IMR-90 (cell line): ENCODE data around the gene PPOX. TPM values are rescaled to one million over a fixed set of nuclear protein-coding genes. Genes with fewer than 3 reads are reported as not detected.

Source experiments
- ATAC-seq: fragments of 200-7000 bp; cut with Tn5 transposase; 2 replicates; pipeline ENCODE4 v1.9.1; 2020; ENCODE audit warnings: low read depth, mild to moderate bottlenecking, moderate library complexity
- BruUV-seq: library from RNA; stranded (reverse); fragments of 400-500 nt; replicated peaks from 2 replicates; lab custom pipeline; 2021; lab: Mats Ljungman, UMichigan
- CTCF ChIA-PET: fragments of 300-600 bp; formaldehyde crosslinking; extraction: SDS; loops from one replicate; lab custom pipeline; 2021; ENCODE audit warnings: antibody characterized with exemption; lab: Yijun Ruan, JAX
- POLR2A ChIA-PET: fragments of 300-600 bp; sonication (Branson Sonifier 250); formaldehyde crosslinking; loops from one replicate; lab custom pipeline; 2022; ENCODE audit warnings: antibody characterized with exemption; ENCODE audit not compliant: unreplicated experiment; lab: Charles Lee
- DNase-seq: peaks from one replicate; pipeline ENCODE4 v3.0.0; 2013
- H2AFZ ChIP-seq: replicated peaks from 2 replicates; pipeline ENCODE3; 2013; ENCODE audit warnings: low read length, mild to moderate bottlenecking; ENCODE audit not compliant: poor library complexity
- H2AK5ac ChIP-seq: 2 replicates; pipeline ENCODE4 v1.6.1; 2013; ENCODE audit warnings: low read depth, low read length, inconsistent platforms
- H2AK9ac ChIP-seq: replicated peaks from 2 replicates; pipeline ENCODE3; 2013; ENCODE audit warnings: mild to moderate bottlenecking, low read depth, low read length, moderate library complexity; ENCODE audit not compliant: poor library complexity
- H2BK120ac ChIP-seq: 2 replicates; pipeline ENCODE4 v1.6.1; 2013; ENCODE audit warnings: low read depth, low read length, inconsistent platforms
- H2BK15ac ChIP-seq: 3 replicates; pipeline ENCODE4 v1.6.1; 2013; ENCODE audit warnings: low read depth, low read length, inconsistent platforms
- H2BK20ac ChIP-seq: 2 replicates; pipeline ENCODE4 v1.6.1; 2013; ENCODE audit warnings: low read depth, mild to moderate bottlenecking, inconsistent platforms, low read length, moderate library complexity
- H2BK5ac ChIP-seq: 2 replicates; pipeline ENCODE4 v1.6.1; 2013; ENCODE audit warnings: mild to moderate bottlenecking, low read depth, low read length, inconsistent platforms; ENCODE audit not compliant: poor library complexity, severe bottlenecking
- H3K14ac ChIP-seq: replicated peaks from 2 replicates; pipeline ENCODE4 v1.6.1; 2013; ENCODE audit warnings: low read depth, low read length, inconsistent platforms
- H3K18ac ChIP-seq: 2 replicates; pipeline ENCODE4 v1.6.1; 2013; ENCODE audit warnings: low read depth, low read length, control low read depth
- H3K23ac ChIP-seq: 2 replicates; pipeline ENCODE4 v1.6.1; 2013; ENCODE audit warnings: low read depth, low read length, inconsistent platforms
- H3K27ac ChIP-seq: 2 replicates; pipeline ENCODE4 v1.5.1; 2013; ENCODE audit warnings: mild to moderate bottlenecking, control low read depth, low read length; ENCODE audit not compliant: insufficient read depth
- H3K27me3 ChIP-seq: 2 replicates; pipeline ENCODE4 v1.6.1; 2013; ENCODE audit warnings: low read length; ENCODE audit not compliant: control insufficient read depth, insufficient read depth
- H3K36me3 ChIP-seq: 2 replicates; pipeline ENCODE4 v1.6.1; 2013; ENCODE audit warnings: low read length, mixed read lengths; ENCODE audit not compliant: control insufficient read depth, insufficient read depth
- H3K4ac ChIP-seq: 2 replicates; pipeline ENCODE4 v1.6.1; 2013; ENCODE audit warnings: low read depth, low read length, inconsistent platforms
- H3K4me1 ChIP-seq: 2 replicates; pipeline ENCODE4 v1.6.1; 2013; ENCODE audit warnings: low read length, mixed read lengths; ENCODE audit not compliant: control insufficient read depth, insufficient read depth
- H3K4me2 ChIP-seq: 2 replicates; pipeline ENCODE4 v1.6.1; 2013; ENCODE audit warnings: low read depth, mild to moderate bottlenecking, control low read depth, low read length, moderate library complexity
- H3K4me3 ChIP-seq: 2 replicates; pipeline ENCODE4 v1.5.1; 2013; ENCODE audit warnings: low read depth, mild to moderate bottlenecking, control low read depth, low read length, moderate library complexity; ENCODE audit not compliant: insufficient read depth
- H3K56ac ChIP-seq: 2 replicates; pipeline ENCODE4 v1.6.1; 2013; ENCODE audit warnings: low read length, inconsistent platforms; ENCODE audit not compliant: insufficient read depth; ENCODE audit errors: extremely low read depth
- H3K79me1 ChIP-seq, 2 experiments: 2 replicates each; pipeline ENCODE4 v1.6.1; 2013; ENCODE audit warnings: low read length in 2 of 2, inconsistent platforms in 1 of 2, low read depth in 1 of 2
- H3K9ac ChIP-seq: 2 replicates; pipeline ENCODE4 v1.6.1; 2013; ENCODE audit warnings: low read depth, low read length, control low read depth
- H3K9me1 ChIP-seq: 2 replicates; pipeline ENCODE4 v1.6.1; 2013; ENCODE audit warnings: low read length, inconsistent platforms; ENCODE audit not compliant: insufficient read depth
- H3K9me3 ChIP-seq: 2 replicates; pipeline ENCODE4 v1.6.1; 2013; ENCODE audit warnings: low read length; ENCODE audit not compliant: control insufficient read depth, insufficient read depth
- H4K20me1 ChIP-seq: 2 replicates; pipeline ENCODE4 v1.6.1; 2013; ENCODE audit warnings: low read length, inconsistent platforms; ENCODE audit not compliant: insufficient read depth
- H4K5ac ChIP-seq: 2 replicates; pipeline ENCODE4 v1.6.1; 2013; ENCODE audit warnings: mild to moderate bottlenecking, low read depth, low read length, control low read depth
- H4K8ac ChIP-seq, 2 experiments: 2 replicates each; pipeline ENCODE4 v1.6.1; 2013; ENCODE audit warnings: low read depth in 2 of 2, low read length in 2 of 2, control low read depth in 1 of 2, inconsistent platforms in 1 of 2
- H4K91ac ChIP-seq: 2 replicates; pipeline ENCODE4 v1.6.1; 2013; ENCODE audit warnings: low read depth, low read length, inconsistent platforms; ENCODE audit not compliant: insufficient read depth
- BHLHE40 ChIP-seq: fragments of 150-350 bp; IDR thresholded peaks from 2 replicates; pipeline ENCODE4 v1.6.1; 2016; ENCODE audit warnings: mild to moderate bottlenecking, low read depth, low read length
- FOS ChIP-seq: fragments of 150-350 bp; IDR thresholded peaks from 2 replicates; pipeline ENCODE4 v1.6.1; 2016; ENCODE audit warnings: low read depth, low read length
- MXI1 ChIP-seq: IDR thresholded peaks from 2 replicates; pipeline ENCODE4 v1.6.1; 2012; ENCODE audit warnings: low read depth, mild to moderate bottlenecking, low read length, moderate library complexity, borderline replicate concordance
- NFE2L2 ChIP-seq: fragments of 150-350 bp; IDR thresholded peaks from 2 replicates; pipeline ENCODE4 v1.6.1; 2016; ENCODE audit warnings: low read depth, mild to moderate bottlenecking, low read length
- RFX5 ChIP-seq: IDR thresholded peaks from 2 replicates; pipeline ENCODE4 v1.8.0; 2012; ENCODE audit warnings: low read depth, mild to moderate bottlenecking, low read length, moderate library complexity
- WGBS, 2 experiments: methylation state at CpG; one replicate each; pipeline versions ENCODE4 v1.1.5 to v1.1.7; 2013; ENCODE audit warnings: missing lambda C conversion rate in 2 of 2; ENCODE audit not compliant: insufficient read length in 1 of 2; ENCODE audit errors: extremely low coverage in 2 of 2; 5-methylcytosine and 5-hydroxymethylcytosine counted together
- dilution Hi-C: fragments of 300-500 bp; cut with HindIII; formaldehyde crosslinking; loops from one replicate; pipeline ENCODE4 v1.14.3; 2018; ENCODE audit warnings: low sequenced_read_pairs; ENCODE audit not compliant: unreplicated experiment
- in situ Hi-C: fragments of 300-500 bp; cut with MboI; formaldehyde crosslinking; loops from 3 replicates; pipeline ENCODE4 v1.14.3; 2019; ENCODE audit warnings: low sequenced_read_pairs, inconsistent platforms, mixed read lengths
- intact Hi-C: fragments of 100-400 bp; cut with micrococcal nuclease; formaldehyde crosslinking; loops from 2 replicates; pipeline ENCODE4 v1.10.0; 2022
- polyA plus RNA-seq, 3 experiments: library from polyadenylated mRNA; depleted of rRNA; stranded (reverse); fragments of >200 nt; gene quantifications; 2 replicates each; pipeline ENCODE4 v1.2.3, GENCODE V29; 2012; ENCODE audit warnings: low replicate concordance in 1 of 3
- total RNA-seq: library from RNA; depleted of rRNA; stranded (reverse); fragments of >200 nt; gene quantifications from 2 replicates; pipeline ENCODE4 v1.2.3, GENCODE V29; 2012
- TF ChIP-seq, protein P1 (sequence below): conservative IDR thresholded peaks from 2 replicates; pipeline ENCODE4 v1.5.1; 2012; ENCODE audit warnings: mild to moderate bottlenecking, low read depth, low read length, improper control_type of control experiment

PPOX gene
- total and polyA plus RNA-seq, 2 of the 4 experiments (the other 2 are of a cell fraction), result 6.1 to 14.3 TPM

DNA sequence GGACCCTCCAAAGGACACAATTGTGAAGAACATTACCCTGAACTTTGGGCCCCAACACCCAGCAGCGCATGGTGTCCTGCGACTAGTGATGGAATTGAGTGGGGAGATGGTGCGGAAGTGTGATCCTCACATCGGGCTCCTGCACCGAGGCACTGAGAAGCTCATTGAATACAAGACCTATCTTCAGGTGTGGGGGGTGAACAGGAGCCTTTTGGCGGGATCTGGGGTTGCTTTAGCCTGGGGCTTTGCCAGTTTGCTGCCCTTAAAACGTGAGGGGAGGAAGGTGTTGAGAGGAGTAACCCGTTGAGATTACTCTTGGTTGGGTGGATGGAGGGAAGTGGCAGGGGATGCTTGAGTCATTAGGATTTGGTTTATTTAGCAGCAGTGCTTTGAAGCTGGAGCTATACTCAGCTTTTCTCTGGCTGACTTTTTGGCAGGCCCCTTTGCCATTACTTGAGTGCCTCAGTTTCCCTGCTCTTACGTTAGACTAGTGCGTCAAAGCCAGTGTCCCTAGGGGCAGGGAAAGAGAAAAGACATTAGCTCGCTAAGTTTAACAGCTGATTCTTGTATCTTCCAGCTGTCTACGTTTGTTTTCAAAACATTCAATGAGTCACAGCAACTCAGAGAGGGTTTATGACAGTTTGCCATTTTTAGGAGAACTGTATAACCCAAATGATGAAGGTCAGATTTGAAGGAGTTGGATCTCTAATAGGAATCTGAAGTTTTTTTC lies 40.4 kb downstream of the PPOX start:
- CTCF ChIA-PET, result interaction anchor here (0.7 to 1.1 kb wide), 3 partner anchors 11 to 175 kb away, joined by 3 to 4 read pairs (median 3); no protein-coding TSS in a partner anchor
- 95% methylated on average over 4 of the region's 12 CpGs; no CpG with 5 or more reads in 1 of the 2 experiments for WGBS, 2 experiments
- dilution Hi-C loops, result no loop called here
- Histone ChIP-seq H4K8ac (peak overlapping the region in 1 of 2 experiments; percentile 2; a peak in 1 of 4 replicates), H4K91ac (no peak overlapping the region), H3K4me1 (peaks cover 12% of the 10 kb centered on the region), H2BK120ac (no peak overlapping the region), H3K14ac (no peak overlapping the region), H3K79me1 (peaks cover 28 to 54% of the 10 kb centered on the region in 2 experiments), H3K56ac (no peak overlapping the region), H2AK5ac (no peak overlapping the region; the same call in 1 of the 2 replicates), H2BK5ac (peak overlapping the region; percentile 10), H3K23ac (no peak overlapping the region), H2BK20ac (no peak overlapping the region), H3K9ac (no peak overlapping the region), H2AFZ (no peak overlapping the region), H2BK15ac (no peak overlapping the region), H4K5ac (no peak overlapping the region), H3K27me3 (no peaks in the 10 kb centered on the region), H3K9me1 (peaks cover 11% of the 10 kb centered on the region), H3K18ac (peak overlapping the region; percentile 22; the same call in 1 of the 2 replicates), H3K27ac (peak overlapping the region; percentile 68; the same call in 1 of the 2 replicates), H4K20me1 (peaks cover 12% of the 10 kb centered on the region), H2AK9ac (no peak overlapping the region), H3K9me3 (no peaks in the 10 kb centered on the region), H3K4me3 (no peak overlapping the region), H3K4ac (no peak overlapping the region), H3K36me3 (peaks cover 29% of the 10 kb centered on the region), H3K4me2 (peak overlapping the region; percentile 62)
- DNase-seq (peak; percentile 71), ATAC-seq (peak; percentile 18)
- POLR2A ChIA-PET, result no interaction called here
- BruUV-seq, result no TSS peak
- in situ Hi-C loops, result no loop called here
- intact Hi-C loops, result no loop called here
- TF ChIP-seq RFX5 (no peak), MXI1 (no peak), NFE2L2 (no peak), FOS (peak; percentile 54; the same call in 1 of the 2 replicates), BHLHE40 (peak; percentile 9; the same call in 1 of the 2 replicates)
- TF ChIP-seq, protein P1, sequence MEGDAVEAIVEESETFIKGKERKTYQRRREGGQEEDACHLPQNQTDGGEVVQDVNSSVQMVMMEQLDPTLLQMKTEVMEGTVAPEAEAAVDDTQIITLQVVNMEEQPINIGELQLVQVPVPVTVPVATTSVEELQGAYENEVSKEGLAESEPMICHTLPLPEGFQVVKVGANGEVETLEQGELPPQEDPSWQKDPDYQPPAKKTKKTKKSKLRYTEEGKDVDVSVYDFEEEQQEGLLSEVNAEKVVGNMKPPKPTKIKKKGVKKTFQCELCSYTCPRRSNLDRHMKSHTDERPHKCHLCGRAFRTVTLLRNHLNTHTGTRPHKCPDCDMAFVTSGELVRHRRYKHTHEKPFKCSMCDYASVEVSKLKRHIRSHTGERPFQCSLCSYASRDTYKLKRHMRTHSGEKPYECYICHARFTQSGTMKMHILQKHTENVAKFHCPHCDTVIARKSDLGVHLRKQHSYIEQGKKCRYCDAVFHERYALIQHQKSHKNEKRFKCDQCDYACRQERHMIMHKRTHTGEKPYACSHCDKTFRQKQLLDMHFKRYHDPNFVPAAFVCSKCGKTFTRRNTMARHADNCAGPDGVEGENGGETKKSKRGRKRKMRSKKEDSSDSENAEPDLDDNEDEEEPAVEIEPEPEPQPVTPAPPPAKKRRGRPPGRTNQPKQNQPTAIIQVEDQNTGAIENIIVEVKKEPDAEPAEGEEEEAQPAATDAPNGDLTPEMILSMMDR, result no peak
